Measurements from ENCODE around the gene CDC42EP1. TPM values are rescaled to one million over a fixed set of nuclear protein-coding genes. Genes with fewer than 3 reads are reported as not detected.
"Not testable (repeated sequence)": the region's sequence is repeated elsewhere in the genome, so short reads cannot be mapped to it uniquely, and the experiment has no call there.

CDC42EP1 gene
- total RNA-seq, 1 donor from 2014 or later, result 46.2 TPM

DNA sequence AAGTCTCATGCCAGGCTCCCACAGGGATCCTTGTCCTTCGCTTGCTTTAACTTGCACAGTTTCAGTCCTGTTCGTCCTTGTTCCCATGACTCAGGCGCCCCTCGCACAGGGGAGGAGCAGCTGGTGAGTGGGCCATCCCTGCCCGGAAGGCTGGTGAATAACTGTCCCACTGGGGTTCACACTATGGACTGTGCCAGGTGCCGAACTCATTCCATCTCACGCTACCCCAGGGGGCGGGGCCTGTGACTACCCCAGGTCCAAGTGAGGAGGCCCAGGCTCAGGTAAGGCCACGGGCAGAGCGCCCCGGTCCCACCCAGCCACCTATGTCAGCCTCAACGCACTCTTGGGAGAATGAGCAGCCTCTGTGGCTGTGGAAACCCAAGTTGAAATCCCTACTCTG, 33.9 kb upstream of the CDC42EP1 start:
- Histone ChIP-seq H3K9me3 (no peaks in the 10 kb centered on the region), H3K4me3 (no peak overlapping the region), H3K27ac (no peak overlapping the region), H3K4me1 (peaks cover 15% of the 10 kb centered on the region), H3K36me3 (no peaks in the 10 kb centered on the region), H3K27me3 (no peaks in the 10 kb centered on the region)
- no peak for DNase-seq (ENCODE audit: extremely low spot score in 2 of 2)
- intact Hi-C loops (cut with DNase I), result no loop called here
- TF ChIP-seq CTCF (IDR thresholded peaks at IDR 0.05), result no peak
- no peak for TF ChIP-seq POLR2AphosphoS5 (IDR thresholded peaks at IDR 0.05; ENCODE audit: insufficient read depth in 1 of 2, low read depth in 1 of 2)
- TF ChIP-seq POLR2A (IDR thresholded peaks at IDR 0.05), result no peak

- H3K36me3 ChIP-seq; H3K9me3 ChIP-seq; H3K27me3 ChIP-seq; H3K27ac ChIP-seq; DNase-seq (ENCODE audit: extremely low spot score in 2 of 2); intact Hi-C loops (cut with DNase I); H3K4me3 ChIP-seq: not testable (repeated sequence)
- H3K4me1 ChIP-seq, result peaks cover 15% of the 10 kb centered on the region
These were observed 33.1 kb upstream of the CDC42EP1 start for GRCh38 chr22:37527081-37527752.

- H3K4me3 ChIP-seq; intact Hi-C loops (cut with DNase I); H3K9me3 ChIP-seq: not testable (repeated sequence)
These were observed 32.3 kb upstream of the CDC42EP1 start for GRCh38 chr22:37527952-37528351.

DNA sequence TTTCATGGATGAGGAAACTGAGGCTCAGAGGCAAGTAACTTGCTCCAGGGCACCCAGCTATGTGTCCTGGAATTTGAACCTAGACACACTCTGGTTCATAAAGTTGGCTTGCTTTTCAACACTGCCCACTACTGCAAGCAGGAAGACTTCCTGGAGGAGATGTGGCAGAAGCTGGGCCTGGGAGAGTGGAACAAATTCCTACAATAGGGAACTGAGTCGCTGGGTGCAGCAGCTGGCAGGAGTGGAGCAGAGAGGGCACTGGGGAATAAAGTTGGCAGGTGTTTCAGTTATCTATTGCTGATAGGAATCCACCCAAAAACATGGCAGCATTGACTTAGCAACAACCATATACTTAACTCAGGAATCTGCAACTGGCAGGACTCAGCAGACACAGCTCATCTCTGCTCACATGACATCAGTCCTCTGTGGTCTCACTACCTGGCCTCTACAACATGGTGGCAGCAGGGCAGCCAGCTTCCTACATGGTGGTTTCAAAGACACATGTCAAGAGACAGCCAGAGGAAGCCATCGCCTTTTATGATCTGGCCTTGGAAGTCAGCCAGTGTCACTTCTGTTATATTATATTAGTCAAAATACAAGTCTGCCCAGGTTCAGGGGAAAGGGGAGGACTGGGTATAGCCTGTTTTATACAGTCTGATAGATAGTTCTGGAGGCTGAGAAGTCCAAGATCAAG, 30.5 kb upstream of the CDC42EP1 start:
- Histone ChIP-seq H3K4me3 (no peak overlapping the region), H3K36me3 (no peaks in the 10 kb centered on the region), H3K27me3 (no peaks in the 10 kb centered on the region), H3K9me3 (no peaks in the 10 kb centered on the region), H3K4me1 (peaks cover 14% of the 10 kb centered on the region), H3K27ac (no peak overlapping the region)
- intact Hi-C loops (cut with DNase I), result no loop called here
- no peak for TF ChIP-seq POLR2A (IDR thresholded peaks at IDR 0.05)
- no peak for TF ChIP-seq CTCF (IDR thresholded peaks at IDR 0.05)
- TF ChIP-seq POLR2AphosphoS5 (IDR thresholded peaks at IDR 0.05; ENCODE audit: insufficient read depth in 1 of 2, low read depth in 1 of 2), result no peak
- DNase-seq (ENCODE audit: extremely low spot score in 2 of 2), result no peak

More at GRCh38 chr22:37527952-37528351, 32.3 kb upstream of the CDC42EP1 start:
- not testable (repeated sequence) for H3K27ac ChIP-seq; H3K27me3 ChIP-seq; H3K36me3 ChIP-seq; DNase-seq (ENCODE audit: extremely low spot score in 2 of 2)
- peaks cover 15% of the 10 kb centered on the region for H3K4me1 ChIP-seq

- no peaks in the 10 kb centered on the region for H3K27me3 ChIP-seq
- no peaks in the 10 kb centered on the region for H3K9me3 ChIP-seq
- no peak for TF ChIP-seq POLR2AphosphoS5 (IDR thresholded peaks at IDR 0.05; ENCODE audit: insufficient read depth in 1 of 2, low read depth in 1 of 2)
- no peak for TF ChIP-seq POLR2A (IDR thresholded peaks at IDR 0.05)
- TF ChIP-seq CTCF (IDR thresholded peaks at IDR 0.05), result no peak
- no peak overlapping the region for H3K4me3 ChIP-seq
- no peaks in the 10 kb centered on the region for H3K36me3 ChIP-seq
- H3K4me1 ChIP-seq, result peaks cover 2% of the 10 kb centered on the region
- no peak overlapping the region for H3K27ac ChIP-seq
- intact Hi-C loops (cut with DNase I), result no loop called here
- no peak for DNase-seq (ENCODE audit: extremely low spot score in 2 of 2)
These were observed 26.3 kb upstream of the CDC42EP1 start for GRCh38 chr22:37533995-37534394.

DNA sequence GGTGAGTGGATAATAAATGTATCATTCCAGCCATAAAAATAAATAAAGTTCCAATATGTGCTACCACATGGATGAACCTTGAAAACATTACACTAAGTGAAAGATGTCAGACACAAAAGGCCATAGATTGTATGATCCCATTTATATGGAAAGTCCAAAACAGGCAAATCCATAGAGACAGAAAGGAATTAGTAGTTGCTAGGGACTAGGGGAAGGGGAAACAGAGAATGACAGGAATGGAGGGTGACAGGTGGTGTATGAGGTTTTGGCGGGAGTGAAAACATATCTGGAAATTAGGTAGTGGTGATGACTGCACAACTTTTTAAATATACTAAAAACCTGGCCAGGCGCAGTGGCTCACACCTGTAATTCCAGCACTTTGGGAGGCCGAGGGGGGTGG, 25.8 kb upstream of the CDC42EP1 start:
- intact Hi-C loops (cut with DNase I), result no loop called here
- no peaks in the 10 kb centered on the region for H3K36me3 ChIP-seq
- DNase-seq (ENCODE audit: extremely low spot score in 2 of 2), result no peak
- H3K27ac ChIP-seq, result no peak overlapping the region
- TF ChIP-seq POLR2AphosphoS5 (IDR thresholded peaks at IDR 0.05; ENCODE audit: insufficient read depth in 1 of 2, low read depth in 1 of 2) (no peak), CTCF (IDR thresholded peaks at IDR 0.05) (no peak), POLR2A (IDR thresholded peaks at IDR 0.05) (no peak)
- H3K27me3 ChIP-seq, result no peaks in the 10 kb centered on the region
- no peak overlapping the region for H3K4me3 ChIP-seq
- no peaks in the 10 kb centered on the region for H3K9me3 ChIP-seq
- peaks cover 5% of the 10 kb centered on the region for H3K4me1 ChIP-seq

Data from vagina (tissue), 2 donors.